ENCODE results near the gene NOTCH3.

Gene NOTCH3

DNA sequence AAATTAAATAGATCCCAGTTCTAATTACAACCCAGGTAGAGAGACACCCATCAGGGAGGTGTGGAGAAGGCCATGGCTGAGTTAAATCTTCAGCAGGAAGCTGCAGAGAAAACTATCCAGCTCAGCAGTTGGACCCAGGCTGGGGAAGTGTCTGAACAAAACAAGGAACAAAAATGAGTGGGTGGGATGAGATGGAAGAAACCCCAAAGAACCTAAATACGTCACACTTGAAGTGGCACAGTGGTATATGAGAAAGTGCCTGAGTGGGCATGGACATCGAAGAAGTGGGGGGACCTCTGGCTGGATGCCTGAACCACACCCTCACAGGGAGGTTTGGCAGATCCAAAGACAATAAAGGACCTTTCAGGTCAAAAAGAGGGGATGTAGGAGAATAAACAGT lies 35.0 kb upstream of the NOTCH3 start:
- no peak for DNase-seq

- no peak for DNase-seq
These were observed 33.8 kb upstream of the NOTCH3 start for GRCh38 chr19:15234431-15235130.

- no peak for DNase-seq
These were observed 30.5 kb upstream of the NOTCH3 start for GRCh38 chr19:15231271-15231670.

DNA sequence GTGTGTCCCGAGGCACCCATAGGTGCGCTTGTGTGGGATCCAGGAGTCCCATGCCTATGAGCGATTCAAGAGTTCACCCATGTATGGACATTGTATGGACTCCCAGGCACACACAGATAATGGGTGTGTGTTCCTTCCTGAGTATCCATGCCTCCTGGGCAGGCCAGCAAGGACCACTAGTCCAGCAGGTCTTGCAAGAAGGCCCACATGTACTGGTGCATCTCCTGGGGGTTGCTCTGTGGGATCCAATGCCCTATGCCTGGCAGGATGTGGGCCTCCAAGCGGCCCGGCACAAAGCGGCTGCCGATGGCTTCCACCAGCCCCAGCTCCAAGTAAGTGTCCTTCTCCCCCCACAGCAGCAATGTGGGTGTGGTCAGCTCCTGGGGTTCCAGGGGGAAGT lies 26.5 kb upstream of the NOTCH3 start:
- no peak for DNase-seq

GRCh38 chr19:15225760-15226159 lies 25.0 kb upstream of the NOTCH3 start:
- DNase-seq = no peak

DNA sequence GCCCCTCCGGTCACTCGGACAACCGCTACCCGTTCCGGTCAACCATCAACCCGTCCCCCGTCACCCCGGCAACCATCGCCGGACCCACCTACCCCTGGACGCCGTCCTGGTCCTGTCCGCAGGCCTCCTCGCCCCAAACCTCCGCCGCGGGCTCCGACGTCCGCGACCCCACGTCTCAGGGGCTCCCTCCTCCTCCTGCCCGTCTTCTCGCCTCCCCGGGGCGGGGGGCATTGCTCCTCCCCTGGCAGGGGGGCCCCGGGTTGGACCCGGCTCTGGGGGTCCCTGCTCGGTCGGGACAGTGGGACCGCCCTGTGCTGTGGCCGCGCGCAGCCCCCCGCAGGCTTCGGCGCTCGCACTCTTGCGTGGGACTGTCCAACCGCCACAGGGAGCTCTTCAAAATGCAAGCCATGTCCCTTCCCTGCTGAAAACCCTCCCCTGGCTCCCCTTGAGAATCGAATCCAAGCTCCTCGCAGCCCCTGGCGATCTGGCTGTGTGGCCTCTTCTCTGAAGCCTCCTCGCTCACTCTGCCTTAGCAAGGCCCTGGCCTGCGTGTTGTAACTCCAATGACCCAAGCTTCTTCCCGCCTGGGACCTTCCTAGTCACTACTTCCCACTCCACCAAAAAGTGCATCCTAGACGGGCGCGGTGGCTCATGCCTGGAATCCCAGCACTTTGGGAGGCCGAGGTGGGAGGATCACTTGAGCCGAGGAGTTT lies 23.0 kb upstream of the NOTCH3 start:
- DNase-seq = no peak

- peak; percentile 99 for DNase-seq
These were observed 22.2 kb upstream of the NOTCH3 start for GRCh38 chr19:15222738-15223648.

- DNase-seq = no peak
These were observed 20.0 kb upstream of the NOTCH3 start for GRCh38 chr19:15220833-15221232.

DNA sequence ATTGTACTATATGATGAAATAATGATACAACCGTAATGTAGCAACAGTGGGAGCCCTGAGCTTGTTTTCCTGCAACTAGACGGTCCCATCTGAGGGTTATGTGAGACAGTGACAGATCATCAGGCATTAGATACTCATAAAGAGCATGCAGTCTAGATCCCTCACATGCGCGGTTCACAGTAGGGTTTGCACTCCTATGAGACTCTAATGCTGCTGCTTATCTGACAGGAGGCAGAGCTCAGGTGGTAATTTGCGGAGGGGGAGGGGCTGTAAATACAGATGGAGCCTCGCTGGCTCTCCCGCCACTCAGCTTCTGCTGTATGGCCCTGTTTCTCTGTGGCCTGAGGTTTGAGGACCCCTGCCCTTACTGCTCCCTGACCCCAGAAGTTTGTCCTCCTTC lies 17.7 kb upstream of the NOTCH3 start:
- peak; percentile 56 for DNase-seq

DNA sequence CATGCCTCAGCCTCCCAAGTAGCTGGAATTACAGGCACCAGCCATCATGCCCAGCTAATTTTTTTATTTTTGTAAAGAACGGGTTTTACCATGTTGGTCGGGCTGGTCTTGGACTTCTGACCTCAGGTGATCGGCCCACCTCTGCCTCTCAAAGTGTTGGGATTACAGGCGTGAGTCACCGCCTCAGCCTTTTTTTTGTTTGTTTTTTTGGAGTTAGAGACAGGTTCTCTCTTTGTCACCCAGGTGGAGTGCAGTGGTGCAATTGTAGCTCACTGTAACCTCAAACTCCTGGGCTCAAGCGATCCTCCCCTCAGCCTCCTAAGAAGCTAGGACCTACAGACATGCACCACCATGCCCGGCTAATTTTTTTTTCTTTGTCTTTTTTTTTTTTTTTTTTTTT lies 15.6 kb upstream of the NOTCH3 start:
- DNase-seq = no peak

DNA sequence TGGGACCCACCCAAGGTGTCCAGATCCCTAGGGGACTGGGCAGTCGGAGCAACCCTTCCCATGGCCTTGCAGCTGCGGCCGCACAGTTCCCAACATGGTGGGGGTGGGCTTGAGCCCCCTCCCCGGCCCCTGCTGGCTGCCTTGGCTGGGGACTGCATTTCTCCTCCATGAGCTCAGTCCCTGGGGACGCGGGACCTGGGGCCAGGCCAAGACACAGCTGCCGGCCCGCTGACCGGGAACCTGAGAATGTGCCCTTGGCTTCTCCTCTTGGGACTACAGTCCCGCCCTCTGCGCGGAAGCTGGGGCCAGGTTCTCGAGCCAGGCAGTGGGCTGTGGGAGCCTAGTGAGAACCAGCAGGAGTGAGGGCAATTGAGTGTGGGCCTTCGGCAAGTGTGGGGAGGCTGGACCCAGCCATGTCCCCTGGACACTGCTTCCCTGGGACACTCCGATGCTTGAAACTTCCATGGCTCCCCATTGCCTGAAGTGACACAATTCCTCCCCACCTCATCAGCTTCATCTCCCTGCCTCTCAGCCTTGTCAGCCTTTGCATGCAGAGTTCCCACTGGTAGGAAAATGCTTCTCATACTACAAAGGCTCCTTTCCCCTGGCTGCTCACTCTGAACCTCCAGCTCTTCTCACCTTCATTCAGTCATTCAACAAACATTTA lies 13.1 kb upstream of the NOTCH3 start:
- DNase-seq = no peak

DNA sequence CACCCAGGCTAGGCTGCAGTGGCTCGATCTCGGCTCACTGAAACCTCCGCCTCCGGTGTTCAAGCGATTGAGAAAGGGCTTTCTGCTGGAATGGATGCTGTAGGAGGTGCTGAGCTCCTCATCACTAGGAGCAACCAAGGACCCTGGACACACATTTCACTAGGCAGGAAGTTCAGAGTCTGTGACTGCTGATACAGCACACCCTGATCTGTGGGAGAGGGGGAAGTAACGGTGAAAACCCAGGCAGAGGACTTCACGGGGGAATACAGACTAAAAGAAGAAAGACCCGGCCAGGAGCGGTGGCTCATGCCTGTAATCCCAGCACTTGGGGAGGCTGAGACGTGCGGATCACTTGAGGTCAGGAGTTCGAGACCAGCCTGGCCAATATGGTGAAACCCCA lies 11.9 kb upstream of the NOTCH3 start:
- no peak for DNase-seq

DNA sequence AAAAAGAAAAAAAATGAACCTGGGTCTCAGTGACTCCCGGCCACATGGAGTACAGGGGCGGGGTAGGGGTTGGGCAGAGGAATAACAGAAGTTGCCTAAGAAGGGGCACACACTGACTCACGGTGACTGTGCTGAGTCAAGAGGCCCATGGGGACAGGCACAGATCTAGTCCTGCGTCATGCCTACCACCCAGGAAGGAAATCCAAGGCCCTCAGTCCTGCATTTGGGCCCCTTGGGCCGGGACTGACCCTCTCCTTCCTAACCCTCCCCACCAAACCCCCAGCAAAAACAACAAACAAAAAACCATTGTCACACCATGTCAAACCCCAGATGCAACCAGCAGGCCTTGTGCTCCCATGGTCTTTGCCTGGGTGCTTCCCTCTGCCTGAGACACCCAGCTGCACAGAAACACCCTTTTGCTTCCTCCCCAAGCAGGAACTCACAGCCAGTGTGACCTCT lies 9.6 kb upstream of the NOTCH3 start:
- no peak for DNase-seq

- DNase-seq = no peak
These were observed 704 bp upstream of the NOTCH3 start for GRCh38 chr19:15201374-15202023.

DNA sequence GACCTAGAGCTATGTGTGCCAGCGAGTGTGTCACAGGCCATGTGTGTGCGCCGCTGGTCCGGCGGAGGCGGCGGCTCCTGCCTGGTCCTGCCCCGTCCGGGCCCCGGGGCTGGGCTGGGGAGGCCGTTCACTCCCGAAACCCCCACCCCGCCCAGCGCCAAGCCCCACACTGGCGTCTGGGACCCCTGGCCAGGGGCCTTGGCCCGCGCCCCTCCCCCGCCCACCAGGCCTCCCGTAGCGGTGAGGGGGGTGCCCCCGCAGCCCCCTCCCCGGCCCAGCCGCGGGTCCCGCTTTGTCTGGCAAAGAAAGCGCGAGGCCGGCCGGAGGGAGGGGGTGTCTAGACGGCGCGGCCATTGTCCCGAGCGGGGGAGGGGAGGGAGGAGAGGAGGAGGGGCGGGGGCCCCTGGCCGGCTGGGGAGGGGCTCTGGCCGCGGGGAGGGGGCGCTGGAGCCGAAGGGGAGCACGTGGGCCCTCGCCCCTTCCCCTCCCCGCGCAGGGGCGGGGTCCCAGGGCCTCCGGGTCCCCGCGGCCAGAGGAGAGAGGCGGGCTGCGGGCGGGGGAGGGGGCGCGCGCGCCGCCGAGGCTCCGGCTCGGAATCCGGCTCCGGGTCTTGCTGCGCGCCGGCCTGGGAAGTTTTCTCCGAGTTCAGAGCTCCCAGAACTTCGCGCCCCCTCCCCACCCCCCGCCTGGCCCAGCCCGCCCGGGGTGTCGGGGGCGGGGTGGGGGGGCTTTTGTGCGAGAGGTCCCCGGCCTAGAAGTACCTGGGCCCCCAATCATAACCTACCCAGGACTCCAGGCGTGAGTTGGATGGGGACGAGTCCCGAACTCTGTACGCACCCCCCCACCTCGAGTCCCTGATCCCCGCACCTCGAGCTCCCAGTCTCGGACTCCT lies 888 bp downstream of the NOTCH3 start:
- peak; percentile 76 for DNase-seq

GRCh38 chr19:15198951-15199660 lies 1.7 kb downstream of the NOTCH3 start:
- no peak for DNase-seq

DNA sequence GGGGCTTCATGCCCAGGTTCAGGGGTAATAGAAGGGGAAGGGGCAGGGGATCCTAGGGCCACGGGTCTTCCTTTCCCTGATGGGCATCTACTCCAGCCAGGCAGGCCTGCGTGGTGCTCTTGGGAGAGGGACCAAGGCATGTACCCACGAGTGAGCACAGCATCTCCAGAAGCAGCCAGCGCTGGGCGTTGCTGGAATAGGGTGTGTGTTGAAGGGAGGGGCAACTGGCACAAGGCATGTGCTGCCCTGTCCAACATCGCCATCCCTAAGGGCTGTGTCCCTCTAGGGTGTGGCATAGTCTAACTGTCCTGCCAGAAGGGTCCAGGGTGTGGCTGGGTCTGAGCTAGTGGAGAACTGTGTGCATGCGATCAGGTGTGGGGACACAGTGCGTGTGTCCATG lies 2.9 kb downstream of the NOTCH3 start:
- no peak for DNase-seq

- peak; percentile 45 for DNase-seq
These were observed 3.4 kb downstream of the NOTCH3 start for GRCh38 chr19:15197275-15197941.

DNA sequence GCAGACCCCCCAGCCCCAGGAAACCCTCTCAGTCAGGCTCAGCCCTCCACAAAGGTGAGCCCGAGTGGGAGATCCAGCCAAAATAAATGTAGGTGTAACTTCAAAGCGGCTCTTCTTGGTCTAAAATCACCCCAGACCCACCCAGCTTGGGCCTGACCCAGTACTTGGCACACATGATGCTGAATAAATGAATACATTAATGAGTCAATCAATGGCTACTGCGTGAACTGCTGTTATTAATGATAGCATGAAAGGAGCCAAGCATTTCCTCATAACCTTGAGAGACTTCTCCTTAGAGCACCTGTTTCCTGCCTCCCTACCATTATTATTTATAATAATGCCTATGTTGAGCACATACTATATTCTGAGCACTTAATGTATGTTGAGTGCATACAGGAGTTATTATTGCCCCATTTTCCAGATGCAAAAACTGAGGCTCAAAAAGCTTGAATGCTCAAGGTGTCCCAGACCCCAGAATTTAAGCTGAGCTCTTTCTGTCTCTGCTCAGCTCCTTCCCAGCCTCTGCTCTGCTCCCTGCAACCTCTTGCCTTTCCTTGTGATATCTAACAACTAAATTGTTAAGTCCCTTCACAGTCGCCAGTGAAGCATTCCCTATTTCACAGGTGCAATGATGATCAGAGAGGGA lies 4.3 kb downstream of the NOTCH3 start:
- no peak for DNase-seq

All from NCI-H69 (cell line).